Lung (tissue), 12 donors: ENCODE data around the gene VKORC1. TPM values are rescaled to one million over a fixed set of nuclear protein-coding genes. Genes with fewer than 3 reads are reported as not detected.

ENCODE experiments used
- ATAC-seq: fragments of 200-7000 bp; cut with Tn5 transposase; one replicate; pipeline ENCODE4 v1.9.1; 2020; ENCODE audit warnings: moderate number of reproducible peaks; ENCODE audit not compliant: insufficient read depth, low FRiP score
- DNase-seq, 3 donors: peaks; one replicate each; pipeline ENCODE4 v3.0.0-alpha.2; 2013 to 2017
- H3K27ac ChIP-seq, 2 donors: one replicate each; pipeline ENCODE4 v1.5.1; 2013; ENCODE audit warnings: mild to moderate bottlenecking in 2 of 2, moderate library complexity in 2 of 2, control low read depth in 1 of 2, inconsistent platforms in 1 of 2, low read depth in 1 of 2, low read length in 1 of 2
- H3K27me3 ChIP-seq, 3 donors: one replicate each; pipeline ENCODE4 v1.5.1; 2013; ENCODE audit warnings: low read length in 2 of 3; ENCODE audit not compliant: control insufficient read depth in 3 of 3, insufficient read depth in 3 of 3
- H3K36me3 ChIP-seq, 4 donors: one replicate each; pipeline ENCODE4 v1.5.1; 2013; ENCODE audit warnings: low read length in 4 of 4, mild to moderate bottlenecking in 1 of 4, moderate library complexity in 1 of 4; ENCODE audit not compliant: control insufficient read depth in 4 of 4, insufficient read depth in 4 of 4
- H3K4me1 ChIP-seq, 5 donors: one replicate each; pipeline ENCODE4 v1.5.1; 2013; ENCODE audit warnings: low read length in 5 of 5, mild to moderate bottlenecking in 2 of 5, moderate library complexity in 1 of 5; ENCODE audit not compliant: control insufficient read depth in 5 of 5, insufficient read depth in 5 of 5
- H3K4me3 ChIP-seq: one replicate; pipeline ENCODE4 v1.5.1; 2013; ENCODE audit warnings: mild to moderate bottlenecking, control low read depth, moderate library complexity
- H3K9ac ChIP-seq, 2 donors: one replicate each; pipeline ENCODE4 v1.5.1; 2013; ENCODE audit warnings: low read length in 2 of 2, control low read depth in 1 of 2; ENCODE audit not compliant: insufficient read depth in 1 of 2
- H3K9me3 ChIP-seq, 4 donors: one replicate each; pipeline ENCODE4 v1.5.1; 2013; ENCODE audit warnings: low read length in 3 of 4, mild to moderate bottlenecking in 1 of 4, moderate library complexity in 1 of 4; ENCODE audit not compliant: control insufficient read depth in 4 of 4, insufficient read depth in 3 of 4
- WGBS, 2 donors: extraction: QIAGEN DNeasy Blood & Tissue Kit; methylation state at CpG; one replicate each; pipeline ENCODE4 v1.1.7; 2013; 5-methylcytosine and 5-hydroxymethylcytosine counted together
- polyA plus RNA-seq, 2 donors: library from polyadenylated mRNA; stranded (reverse); fragments of 200-250 nt; gene quantifications; one replicate each; pipeline ENCODE4 v1.2.1, GENCODE V29; 2013
- total RNA-seq, 2 donors: library from RNA; depleted of rRNA in 1 of 2; stranded (reverse); fragments of >200 nt in 1 of 2; gene quantifications; one replicate each; pipeline ENCODE4 v1.2.1, GENCODE V29; 2014 to 2021
- TF ChIP-seq, protein P1 (sequence below): IDR thresholded peaks from 2 replicates; pipeline ENCODE4 v1.5.1; 2012; ENCODE audit warnings: mild to moderate bottlenecking; ENCODE audit errors: control extremely low read depth, extremely low read depth
- donor health status: control.
- donor health status: control.
- donor health status: Bipolar disorder and iron deficiency.
- donor health status: healthy.
- donor health status: DM: yes; HTN: yes; CAD: no.

Gene VKORC1
- total and polyA plus RNA-seq, 4 donors = 49.4 to 118 (median 70.5) TPM

- Histone ChIP-seq H3K9me3 (no peaks in the 10 kb centered on the region), H3K36me3 (peaks cover 5 to 32% (median 21%) of the 10 kb centered on the region in 4 donors), H3K27me3 (no peaks in the 10 kb centered on the region), H3K4me1 (peaks cover 7 to 19% (median 9%) of the 10 kb centered on the region in 5 donors), H3K4me3 (peak within 1 kb of the TSS; percentile 69), H3K9ac (peak within 1 kb of the TSS; percentile 88 to 93), H3K27ac (peak within 1 kb of the TSS; percentile 96 to 97)
- TF ChIP-seq, protein P1, sequence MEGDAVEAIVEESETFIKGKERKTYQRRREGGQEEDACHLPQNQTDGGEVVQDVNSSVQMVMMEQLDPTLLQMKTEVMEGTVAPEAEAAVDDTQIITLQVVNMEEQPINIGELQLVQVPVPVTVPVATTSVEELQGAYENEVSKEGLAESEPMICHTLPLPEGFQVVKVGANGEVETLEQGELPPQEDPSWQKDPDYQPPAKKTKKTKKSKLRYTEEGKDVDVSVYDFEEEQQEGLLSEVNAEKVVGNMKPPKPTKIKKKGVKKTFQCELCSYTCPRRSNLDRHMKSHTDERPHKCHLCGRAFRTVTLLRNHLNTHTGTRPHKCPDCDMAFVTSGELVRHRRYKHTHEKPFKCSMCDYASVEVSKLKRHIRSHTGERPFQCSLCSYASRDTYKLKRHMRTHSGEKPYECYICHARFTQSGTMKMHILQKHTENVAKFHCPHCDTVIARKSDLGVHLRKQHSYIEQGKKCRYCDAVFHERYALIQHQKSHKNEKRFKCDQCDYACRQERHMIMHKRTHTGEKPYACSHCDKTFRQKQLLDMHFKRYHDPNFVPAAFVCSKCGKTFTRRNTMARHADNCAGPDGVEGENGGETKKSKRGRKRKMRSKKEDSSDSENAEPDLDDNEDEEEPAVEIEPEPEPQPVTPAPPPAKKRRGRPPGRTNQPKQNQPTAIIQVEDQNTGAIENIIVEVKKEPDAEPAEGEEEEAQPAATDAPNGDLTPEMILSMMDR = no peak
- DNase-seq = peak; percentile 99 to 100 (median 99)
- 0% methylated on average over 48 of the region's 48 CpGs for WGBS, 2 donors
- ATAC-seq = peak; percentile 89
Measured at GRCh38 chr16:31073970-31074813, 20.4 kb downstream of the VKORC1 start, which contains the start of the genes ZNF646 and ZNF668. Gene ZNF646 (plus strand): TSS chr16:31074422. CDS start chr16:31076325, 1,903 bp downstream. Gene ZNF668 (minus strand): TSS chr16:31074240. CDS start chr16:31064459, 9,781 bp downstream.

DNA sequence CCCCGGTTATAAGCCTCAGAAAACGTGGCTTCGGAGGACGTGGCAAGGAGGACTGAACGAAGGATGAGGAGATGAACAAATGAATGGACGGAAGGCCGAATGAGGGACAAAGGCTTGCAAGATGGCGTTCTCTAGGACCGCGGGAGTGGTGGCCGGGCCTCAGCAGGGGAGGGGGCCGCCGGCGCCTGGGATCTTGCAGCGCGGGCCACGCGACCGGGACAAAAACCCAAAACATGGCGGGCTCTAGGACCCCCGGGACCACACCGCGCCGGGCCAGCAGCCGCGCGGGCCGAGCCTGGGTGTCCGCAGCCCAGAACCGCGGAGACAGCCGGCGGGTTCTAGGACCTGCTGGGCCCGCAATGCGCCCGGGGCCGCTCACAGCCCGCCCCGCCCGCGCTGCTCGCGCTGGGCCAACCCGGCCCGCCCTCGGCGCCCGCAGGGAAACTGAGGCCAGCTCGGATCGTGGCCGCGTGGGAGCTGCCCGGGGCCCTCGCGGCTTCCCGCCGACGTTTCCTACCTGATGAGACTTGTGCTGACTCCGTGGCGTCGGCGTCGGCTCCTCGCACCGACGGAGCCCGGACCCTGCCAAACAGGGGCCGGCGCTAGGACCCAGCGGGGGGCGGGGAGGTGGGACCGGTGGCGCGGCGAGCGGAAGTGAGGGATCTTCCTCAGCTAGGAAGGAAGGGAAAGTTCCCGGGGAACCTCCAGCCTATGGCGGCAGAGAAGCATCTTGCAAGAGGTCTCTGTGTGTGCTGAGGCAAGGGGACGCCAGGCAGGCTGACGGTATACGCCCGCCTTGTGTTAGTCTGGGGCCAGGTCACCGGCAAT, 21.2 kb downstream of the VKORC1 start:
- Histone ChIP-seq H3K4me3 (peak overlapping the region; percentile 69), H3K27me3 (no peaks in the 10 kb centered on the region), H3K9ac (peak overlapping the region; percentile 83 to 88), H3K27ac (peak overlapping the region; percentile 96), H3K9me3 (no peaks in the 10 kb centered on the region), H3K4me1 (peaks cover 7 to 19% (median 9%) of the 10 kb centered on the region in 5 donors), H3K36me3 (peaks cover 5 to 23% (median 16%) of the 10 kb centered on the region in 4 donors)
- ATAC-seq = peak; percentile 87
- WGBS, 2 donors = 0% methylated on average over 67 to 83 of the region's 83 CpGs
- DNase-seq = peak; percentile 92 to 96 (median 95)
- TF ChIP-seq, protein P1 = peak; percentile 6

DNA sequence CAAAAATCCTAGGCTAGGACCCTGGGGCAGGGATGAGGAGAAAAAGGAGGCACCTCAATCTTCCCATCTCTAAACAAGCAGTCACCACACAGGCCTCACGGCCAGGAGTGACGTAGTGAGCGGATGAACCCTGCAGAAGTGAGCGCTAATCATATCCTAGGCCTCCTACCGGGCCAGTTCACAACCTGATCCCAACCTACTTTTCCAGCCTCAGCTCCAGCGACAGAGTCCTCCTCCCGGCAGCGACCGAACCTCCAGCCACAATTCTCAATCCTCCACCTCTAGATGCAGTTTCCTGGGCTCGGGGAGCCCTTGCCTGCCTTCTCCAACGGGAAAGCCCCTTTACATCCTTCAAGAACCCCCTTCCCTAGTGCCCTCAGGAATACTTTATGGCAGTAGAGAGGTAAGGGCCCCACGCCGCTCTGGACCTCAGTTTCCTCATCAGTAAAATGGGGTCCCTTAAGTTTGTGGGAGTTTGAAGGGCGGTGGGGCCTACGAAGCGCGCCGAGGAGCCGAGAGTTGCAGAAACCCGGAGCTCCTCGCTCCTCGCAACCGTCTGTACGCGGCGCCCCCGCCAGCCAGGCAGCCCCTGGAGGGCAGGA, 22.0 kb downstream of the VKORC1 start:
- Histone ChIP-seq H3K9ac (peak overlapping the region; percentile 82 to 88), H3K4me1 (peaks cover 7 to 19% (median 9%) of the 10 kb centered on the region in 5 donors), H3K9me3 (no peaks in the 10 kb centered on the region), H3K4me3 (peak overlapping the region; percentile 69), H3K27me3 (no peaks in the 10 kb centered on the region), H3K36me3 (peaks cover 5 to 16% (median 11%) of the 10 kb centered on the region in 4 donors), H3K27ac (peak overlapping the region; percentile 96)
- TF ChIP-seq, protein P1 = no peak
- 3% methylated on average over 27 of the region's 27 CpGs for WGBS, 2 donors
- ATAC-seq (no peak), DNase-seq (peak; percentile 20 to 42 (median 38))
